Mucosa of gallbladder (tissue), 1 donor: ENCODE measurements around the gene VRTN. TPM values are rescaled to one million over a fixed set of nuclear protein-coding genes. Genes with fewer than 3 reads are reported as not detected.

Experiments
- DNase-seq: peaks from one replicate; pipeline ENCODE4 v3.0.0-alpha.2; 2020; ENCODE audit warnings: low spot score
- total RNA-seq: library from RNA; stranded (reverse); gene quantifications from one replicate; pipeline ENCODE4 v1.2.1, GENCODE V29; 2021
- donor health status: DM: no; HTN: no; CAD: no.

Gene VRTN
- total RNA-seq, 1 donor from 2014 or later: 0.32 TPM

DNA sequence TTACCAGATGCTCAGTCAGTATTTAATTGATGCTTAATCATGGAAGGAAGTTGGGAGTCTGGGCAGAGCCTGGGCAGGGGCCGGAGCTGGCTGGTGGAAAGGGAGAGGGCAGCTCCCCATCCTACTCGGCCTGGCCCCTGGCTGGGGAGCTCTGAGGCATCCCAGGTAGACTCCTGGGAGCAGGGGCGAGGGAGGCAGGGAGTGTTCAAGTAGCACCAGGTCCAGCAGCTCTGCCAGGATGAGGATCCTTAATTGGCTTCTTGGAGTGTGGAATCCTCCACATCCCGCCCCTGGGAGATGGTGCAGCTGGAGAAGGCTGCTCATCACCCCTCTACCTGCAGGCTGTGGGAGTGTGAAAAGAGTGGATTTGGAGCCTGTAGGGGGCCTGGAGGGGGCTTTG lies 46.8 kb downstream of the VRTN start:
- no peak for DNase-seq

DNA sequence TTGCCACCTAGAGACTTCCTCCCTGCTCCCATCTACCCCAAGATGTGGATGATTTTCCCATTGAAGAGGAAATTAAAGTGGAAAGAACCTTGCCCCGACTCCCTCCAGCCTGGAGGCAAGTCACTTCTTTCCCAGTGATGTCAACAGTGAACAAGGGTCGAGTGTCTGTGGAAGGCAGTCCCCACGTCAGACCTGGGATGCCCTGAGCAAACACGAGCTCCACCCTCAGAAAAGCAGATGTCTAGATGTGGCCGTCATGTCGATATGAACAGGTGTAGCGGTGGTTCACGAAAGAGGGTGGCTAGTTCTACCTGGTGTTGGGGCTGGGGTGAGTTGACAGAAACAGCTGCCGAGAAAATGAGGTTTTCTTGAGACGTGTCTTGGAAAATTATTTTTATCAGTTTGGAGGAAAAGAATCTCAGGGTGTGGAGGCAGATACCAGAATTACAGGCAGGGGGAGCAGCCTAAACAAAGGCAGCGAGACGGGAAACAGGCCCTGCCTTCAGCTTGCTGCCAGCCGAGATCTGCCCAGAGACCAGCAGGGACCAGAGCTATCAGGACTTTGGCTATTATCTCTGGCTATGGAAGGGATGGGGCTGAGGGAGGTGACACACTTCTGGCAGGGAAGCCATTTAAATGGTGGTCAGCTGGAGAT lies 51.9 kb downstream of the VRTN start:
- no peak for DNase-seq

DNA sequence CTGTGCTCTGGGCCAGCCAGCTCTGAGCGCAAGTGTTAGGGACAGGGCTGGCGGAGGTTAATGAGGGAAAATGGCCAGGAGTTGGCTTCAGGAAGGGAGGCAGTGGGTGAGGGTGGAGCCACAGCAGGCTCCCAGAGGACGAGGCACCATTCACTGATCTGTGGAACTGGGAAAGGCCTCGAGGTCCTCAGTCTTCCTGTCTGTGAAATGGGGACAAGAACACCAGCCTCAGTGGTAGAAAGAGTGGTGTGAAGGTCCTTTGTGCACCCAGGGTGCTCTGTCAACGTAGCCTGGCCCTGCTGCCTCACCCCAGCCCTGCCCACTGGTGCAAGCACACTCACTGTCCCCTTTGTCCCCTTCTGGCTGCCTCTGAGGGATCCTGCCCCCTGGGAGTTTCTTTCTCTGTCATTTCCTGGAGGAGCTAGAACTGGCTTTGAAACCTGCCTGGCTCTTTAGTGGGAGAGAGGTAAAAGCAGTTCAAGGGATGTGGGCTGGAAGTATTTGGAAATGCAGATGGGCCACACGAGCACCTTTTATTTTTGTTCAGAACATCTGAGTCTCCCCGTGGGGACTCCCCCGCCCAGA lies 52.7 kb downstream of the VRTN start:
- no peak for DNase-seq

DNA sequence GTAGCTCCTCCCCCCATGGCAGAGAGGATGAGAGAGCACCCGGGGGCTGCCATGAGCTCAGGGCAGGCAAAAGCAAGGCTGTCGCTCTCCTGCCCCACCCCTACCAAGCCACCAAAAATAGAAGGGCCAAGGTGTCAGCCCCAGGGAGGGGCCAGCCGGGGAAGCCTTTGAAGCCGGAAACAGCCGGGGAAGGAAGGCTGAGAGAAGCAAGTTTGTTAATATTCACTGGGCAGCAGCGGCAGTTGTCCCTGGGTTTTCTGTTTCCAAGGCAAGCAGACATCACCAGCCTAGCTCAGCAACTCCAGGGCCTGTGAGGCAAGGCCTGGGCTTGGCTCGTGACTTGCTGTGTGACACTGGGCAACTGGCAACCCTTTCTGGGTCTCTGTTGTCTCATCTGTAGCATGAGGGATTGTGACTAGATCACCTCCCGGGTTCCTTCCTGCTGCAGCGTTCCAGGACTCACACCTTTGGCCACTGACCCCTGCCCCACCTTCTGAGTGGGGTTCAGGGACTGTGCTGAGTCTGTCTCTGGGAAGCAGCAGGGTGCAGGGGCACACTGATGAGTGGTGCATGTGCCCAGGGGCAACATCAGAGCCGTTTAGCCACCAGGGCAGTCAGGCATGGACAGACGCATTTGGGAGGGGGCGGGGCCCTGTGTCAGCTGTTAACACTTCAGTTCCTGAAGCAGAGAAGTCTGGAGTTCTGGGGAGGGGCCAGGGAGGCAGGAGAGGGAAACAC lies 53.4 kb downstream of the VRTN start:
- DNase-seq: peak; percentile 18

DNA sequence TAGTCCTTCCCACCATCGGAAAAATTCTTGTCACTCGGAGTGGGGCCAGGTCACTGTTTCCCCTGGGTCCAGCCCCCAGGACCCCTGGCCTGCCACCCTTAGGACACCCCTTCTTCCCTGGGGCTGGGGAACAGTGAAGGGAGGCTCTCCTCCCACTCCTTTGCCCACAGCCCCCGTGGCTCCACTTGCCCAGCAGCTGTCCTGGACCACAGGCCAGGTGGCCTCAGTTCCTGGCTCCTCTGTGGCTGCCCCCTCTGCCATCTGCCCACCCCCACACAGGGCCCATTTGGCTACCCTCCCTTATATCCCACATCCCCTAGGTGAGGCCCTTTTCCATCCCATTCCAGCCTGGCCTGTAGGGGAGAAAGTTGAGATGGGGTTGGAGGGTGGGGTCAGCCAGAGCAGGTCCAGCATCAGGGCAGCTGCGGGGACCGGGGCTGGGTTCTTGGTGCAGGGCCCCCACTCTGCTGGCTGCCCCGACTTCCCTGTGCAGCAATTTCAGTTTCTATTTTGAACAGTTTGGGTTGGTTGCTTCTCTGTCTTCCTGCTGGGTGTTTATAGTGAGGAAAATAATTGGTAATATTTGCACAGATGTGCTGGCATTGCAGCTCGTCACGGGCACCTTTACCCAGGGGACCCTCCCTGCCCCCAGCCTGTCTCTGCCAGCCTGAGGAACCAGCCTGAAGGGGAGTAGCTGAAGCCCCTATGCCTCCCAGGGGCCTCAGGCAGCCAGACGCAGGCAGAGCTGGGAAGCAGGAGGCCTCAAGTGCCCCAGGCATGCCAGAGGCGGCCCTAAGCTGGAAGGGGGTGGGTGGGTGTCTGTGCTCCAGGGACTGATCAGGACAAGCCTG lies 54.4 kb downstream of the VRTN start:
- DNase-seq: no peak

DNA sequence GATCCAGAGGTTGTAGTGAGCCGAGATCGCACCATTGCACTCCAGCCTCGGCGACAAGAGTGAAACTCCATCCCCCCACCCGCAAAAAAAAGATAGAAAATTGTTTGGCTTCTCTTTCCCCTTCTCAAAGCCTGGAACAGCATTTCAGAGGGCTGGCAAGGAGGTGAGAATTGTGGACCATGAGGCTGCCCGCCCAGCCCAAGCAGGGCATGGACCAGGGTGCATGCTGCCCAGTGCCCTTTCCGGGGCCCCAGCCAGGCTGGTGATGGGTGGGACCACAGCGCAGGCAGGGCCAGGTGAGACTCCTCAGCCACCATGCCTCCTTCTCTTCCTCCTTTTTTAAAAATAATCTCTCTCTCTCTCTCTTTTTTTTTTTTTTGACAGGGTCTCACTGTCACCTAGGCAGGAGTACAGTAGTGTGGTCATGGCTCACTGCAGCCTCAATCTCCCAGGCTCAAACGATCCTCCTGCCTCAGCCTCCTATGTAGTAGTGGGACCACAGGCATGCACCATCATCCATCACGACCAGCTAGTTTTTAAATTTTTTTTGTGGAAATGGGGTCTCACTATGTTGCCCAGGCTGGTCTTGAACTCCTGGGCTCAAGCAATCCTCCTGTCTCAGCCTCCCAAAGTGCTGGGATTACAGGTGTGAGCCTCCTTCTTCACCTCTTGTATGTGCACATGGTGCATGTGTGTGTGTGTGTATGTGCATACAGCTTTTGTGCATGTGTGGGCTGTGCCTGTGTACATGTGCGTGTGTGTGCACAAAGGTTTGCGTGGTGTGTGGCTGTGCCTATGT lies 55.5 kb downstream of the VRTN start:
- DNase-seq: no peak

DNA sequence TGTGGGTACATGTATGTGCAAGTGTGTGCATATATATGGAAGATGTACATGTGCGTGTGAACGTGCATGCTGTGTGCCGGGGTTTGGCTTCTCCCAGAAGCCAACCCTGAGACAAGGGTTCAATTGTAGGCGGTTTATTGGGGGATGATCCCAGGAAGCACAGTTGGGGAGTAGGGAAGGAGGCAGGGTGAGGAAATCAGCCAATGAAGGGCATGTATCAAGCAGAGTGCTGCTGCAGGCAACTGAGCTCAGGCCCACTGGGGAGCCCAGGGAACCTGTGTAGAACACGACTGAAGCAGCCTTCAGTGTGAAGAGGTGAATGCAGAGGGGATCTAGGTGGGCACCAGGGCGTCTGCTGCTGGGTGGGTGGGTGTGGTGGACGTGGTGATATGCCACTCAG lies 56.2 kb downstream of the VRTN start:
- DNase-seq: no peak

DNA sequence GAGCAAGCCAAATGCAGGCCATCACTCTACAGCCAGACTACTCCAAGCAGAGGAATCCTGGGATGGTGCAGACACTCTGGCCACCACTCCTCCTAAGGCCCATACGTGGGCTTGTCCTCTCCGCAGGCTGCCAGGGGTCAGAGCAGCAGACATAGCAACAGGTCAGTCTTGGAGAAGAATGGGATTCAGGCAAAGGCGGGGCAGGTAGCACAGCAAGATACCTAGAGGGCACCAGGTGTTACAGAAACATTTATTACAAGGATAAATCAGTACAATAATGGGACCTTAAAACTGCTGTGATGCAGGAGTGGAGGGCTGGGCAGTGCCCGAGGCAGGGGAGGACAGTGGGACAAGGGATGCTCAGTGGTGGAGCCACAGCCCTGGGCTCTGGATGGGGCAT lies 57.4 kb downstream of the VRTN start:
- DNase-seq: no peak

DNA sequence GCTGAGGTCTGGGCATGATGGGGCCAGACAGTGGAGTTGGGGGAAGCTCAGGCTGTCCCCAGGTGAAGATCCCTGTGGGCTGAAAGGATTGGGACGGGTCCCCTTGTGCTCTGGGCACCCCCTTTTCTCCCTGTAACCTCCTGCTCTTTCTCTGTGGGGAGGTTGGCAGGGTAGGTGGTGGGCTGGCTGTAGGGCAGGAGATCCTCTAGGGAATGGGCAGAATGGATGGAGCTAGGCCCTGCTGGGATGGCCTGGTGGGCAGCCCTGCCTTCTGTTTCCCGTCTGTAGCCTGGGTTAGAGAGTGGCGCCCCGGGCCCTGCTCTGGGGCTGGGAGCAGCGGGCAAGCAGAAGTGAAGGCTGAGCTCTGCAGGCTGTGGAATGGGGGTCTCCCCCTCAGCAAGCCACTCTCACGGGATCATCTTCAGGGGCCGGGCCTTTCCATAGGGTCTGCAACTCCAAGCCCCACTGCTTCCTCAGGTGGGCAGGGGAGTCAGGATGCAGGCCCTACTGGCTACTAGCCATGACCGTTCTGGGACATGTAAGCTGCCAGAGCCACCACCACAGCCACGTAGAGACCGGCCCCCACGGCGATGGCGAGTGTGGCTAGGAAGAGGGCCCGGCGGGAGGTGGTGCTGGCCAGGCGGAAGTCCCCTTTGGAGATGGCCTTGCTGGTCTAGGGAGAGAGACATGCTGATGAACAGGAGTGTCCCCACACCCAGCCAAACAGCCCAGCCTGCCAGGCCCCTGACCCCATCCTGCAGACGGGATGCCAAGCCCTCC lies 58.9 kb downstream of the VRTN start:
- no peak for DNase-seq

DNA sequence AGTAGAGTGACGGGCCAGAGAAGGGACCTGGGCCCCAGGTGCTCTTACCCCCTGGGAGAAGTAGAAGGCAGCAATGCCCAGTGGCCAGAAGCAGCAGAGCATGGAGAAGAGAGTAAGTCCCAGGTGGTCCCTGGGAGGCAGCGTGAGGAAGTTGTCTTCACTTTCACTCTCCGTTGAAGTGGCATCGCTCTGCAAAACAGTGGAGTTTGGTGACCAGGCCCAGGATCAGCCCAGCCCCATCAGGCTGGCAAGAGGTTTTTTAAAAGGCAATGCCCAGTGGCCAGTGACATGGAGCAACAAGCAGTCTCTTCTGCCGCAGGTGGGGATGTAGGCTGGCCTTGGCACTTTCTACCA lies 59.5 kb downstream of the VRTN start:
- DNase-seq: no peak

DNA sequence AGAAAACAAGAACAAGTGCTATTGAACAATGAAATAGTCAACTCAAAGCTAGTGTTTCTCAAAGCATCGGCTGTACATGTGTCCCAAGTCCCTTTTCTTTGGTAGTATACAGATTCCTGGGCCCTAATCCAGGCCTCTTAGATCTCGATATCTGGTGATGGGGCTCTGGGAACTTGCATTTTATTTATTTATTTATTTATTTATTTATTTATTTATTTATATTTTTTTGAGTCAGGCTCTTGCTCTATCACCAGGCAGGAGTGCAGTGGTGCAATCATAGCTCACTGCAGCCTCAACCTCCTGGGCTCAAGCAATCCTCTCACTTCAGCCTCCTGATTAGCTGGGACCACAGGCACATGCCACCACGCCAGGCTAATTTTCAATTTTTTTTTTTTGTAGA lies 60.6 kb downstream of the VRTN start:
- DNase-seq: no peak

DNA sequence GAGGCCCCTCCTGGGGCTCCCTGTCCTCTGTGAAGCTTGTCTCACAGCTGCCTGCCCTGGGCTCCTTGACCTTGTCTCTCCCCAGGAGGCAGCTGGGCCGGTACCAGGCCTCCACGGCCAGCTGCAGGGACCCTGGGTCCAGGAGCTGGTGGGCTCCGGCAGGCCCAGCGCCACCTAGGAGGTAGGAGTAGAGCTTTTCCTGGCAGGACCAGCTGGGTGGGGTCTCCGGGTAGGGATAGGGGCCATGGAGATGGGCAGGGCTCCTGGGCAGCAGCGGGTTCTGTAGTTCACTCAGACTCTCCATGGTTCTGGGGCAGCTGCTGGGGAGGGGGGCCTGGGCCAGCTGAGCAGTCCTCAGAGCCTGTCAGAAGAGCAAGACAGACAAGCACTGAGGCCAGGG lies 61.2 kb downstream of the VRTN start:
- no peak for DNase-seq

Other genes with a start within 250 kb of the VRTN start
- gene VSX2, start 109.0 kb upstream of the VRTN start, total RNA-seq: not detected
- 59.4 TPM for gene ABCD4, start 45.5 kb upstream of the VRTN start, total RNA-seq
- gene SYNDIG1L, start 77.7 kb downstream of the VRTN start, total RNA-seq: 0.26 TPM
- 215 TPM for gene NPC2, start 144.8 kb downstream of the VRTN start, total RNA-seq
- gene ISCA2, start 145.3 kb downstream of the VRTN start, total RNA-seq: 34.3 TPM